Embryonic facial prominence (tissue), 1 donor: ENCODE measurements around the gene HMGXB3.

Experiments used
- DNase-seq: peaks from one replicate; pipeline ENCODE4 v3.0.0-alpha.2; 2016; ENCODE audit errors: extremely low spot score

HMGXB3 gene

GRCh38 chr5:149990518-149991376 is 9.8 kb upstream of the HMGXB3 start:
- peak; percentile 26 for DNase-seq

- no peak for DNase-seq
Measured at GRCh38 chr5:149993471-149993870, 7.1 kb upstream of the HMGXB3 start.

GRCh38 chr5:149995385-149996204 is 4.9 kb upstream of the HMGXB3 start:
- DNase-seq: no peak

- DNase-seq: no peak
Measured at GRCh38 chr5:149996205-149996890, 4.2 kb upstream of the HMGXB3 start.

- DNase-seq: no peak
Measured at GRCh38 chr5:149998281-149998680, 2.3 kb upstream of the HMGXB3 start.

GRCh38 chr5:149999359-149999758 is 1.2 kb upstream of the HMGXB3 start:
- DNase-seq: no peak

- no peak for DNase-seq
Measured at GRCh38 chr5:149999866-150000255, 678 bp upstream of the HMGXB3 start.

GRCh38 chr5:150000990-150001659 is 586 bp downstream of the HMGXB3 start:
- DNase-seq: no peak

- DNase-seq: peak; percentile 20
Measured at GRCh38 chr5:150001660-150002486, 1.3 kb downstream of the HMGXB3 start.

GRCh38 chr5:150006318-150006717 is 5.8 kb downstream of the HMGXB3 start:
- no peak for DNase-seq

- no peak for DNase-seq
Measured at GRCh38 chr5:150007050-150007449, 6.5 kb downstream of the HMGXB3 start.

- no peak for DNase-seq
Measured at GRCh38 chr5:150009671-150010387, 9.3 kb downstream of the HMGXB3 start.

GRCh38 chr5:150013931-150014330 is 13.4 kb downstream of the HMGXB3 start:
- DNase-seq: no peak

- DNase-seq: no peak
Measured at GRCh38 chr5:150014456-150014855, 13.9 kb downstream of the HMGXB3 start.

GRCh38 chr5:150015415-150015814 is 14.9 kb downstream of the HMGXB3 start:
- DNase-seq: no peak

GRCh38 chr5:150016537-150016936 is 16.0 kb downstream of the HMGXB3 start:
- DNase-seq: no peak

- no peak for DNase-seq
Measured at GRCh38 chr5:150017226-150018005, 16.9 kb downstream of the HMGXB3 start.

GRCh38 chr5:150020249-150020648 is 19.7 kb downstream of the HMGXB3 start:
- DNase-seq: no peak

- DNase-seq: no peak
Measured at GRCh38 chr5:150021491-150022157, 21.1 kb downstream of the HMGXB3 start.
